MM.1S (cell line): ENCODE results near the gene AGPAT1.

ENCODE experiments used
- EZH2 ChIP-seq: fragments of 300-600 bp; sonication (generic); optimal IDR thresholded peaks from 2 replicates; pipeline ENCODE3; 2017; ENCODE audit warnings: low read depth, mild to moderate bottlenecking, antibody characterized with exemption, low read length, mixed read lengths
- EZH2phosphoT487 ChIP-seq: fragments of 300-600 bp; sonication (generic); IDR thresholded peaks from 2 replicates; pipeline ENCODE4 v1.6.1; 2018; ENCODE audit warnings: antibody characterized with exemption, low read length
- TF ChIP-seq, protein P1 (sequence below): fragments of 300-600 bp; sonication (generic); IDR thresholded peaks from 2 replicates; pipeline ENCODE4 v1.5.1; 2016; ENCODE audit warnings: antibody characterized with exemption, low read length, mixed read lengths

DNA sequence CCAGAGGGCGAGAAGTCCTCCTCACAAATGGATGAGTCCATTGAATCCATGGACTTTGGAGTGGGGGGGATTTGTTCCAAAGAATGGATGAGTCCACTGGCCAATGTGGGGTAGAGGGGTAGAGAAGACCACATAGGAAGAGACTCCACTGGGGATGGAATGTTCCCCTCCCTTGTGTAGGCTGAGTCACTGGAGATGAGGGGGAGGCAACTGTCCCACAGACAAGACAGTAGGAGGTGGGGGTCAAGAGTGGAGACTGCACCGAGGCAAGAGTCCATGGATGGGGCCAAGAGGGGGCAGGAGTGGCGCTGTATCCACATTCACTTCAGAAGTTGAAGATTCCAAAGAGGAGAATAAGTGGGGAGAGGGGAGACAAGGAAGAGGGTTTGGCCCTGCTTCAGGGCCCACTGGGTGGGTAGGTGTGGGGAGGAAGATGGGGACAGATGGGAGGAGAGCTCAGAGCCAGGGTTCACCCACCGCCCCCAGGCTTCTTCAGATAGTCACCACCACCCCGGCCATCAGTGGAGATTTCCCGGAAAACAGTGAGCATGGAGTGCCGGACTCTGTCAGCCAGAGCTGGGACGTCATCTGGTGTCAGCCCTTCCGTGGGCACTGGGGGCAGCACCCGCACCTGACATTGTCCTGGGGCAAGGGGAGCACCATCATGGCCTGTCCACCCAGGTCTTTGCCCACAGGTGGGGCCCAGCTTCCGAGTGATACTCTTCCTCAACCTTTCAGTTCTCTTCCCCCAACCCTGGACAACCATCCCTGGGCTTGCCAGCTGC, 6.9 kb downstream of the AGPAT1 start:
- TF ChIP-seq, protein P1, sequence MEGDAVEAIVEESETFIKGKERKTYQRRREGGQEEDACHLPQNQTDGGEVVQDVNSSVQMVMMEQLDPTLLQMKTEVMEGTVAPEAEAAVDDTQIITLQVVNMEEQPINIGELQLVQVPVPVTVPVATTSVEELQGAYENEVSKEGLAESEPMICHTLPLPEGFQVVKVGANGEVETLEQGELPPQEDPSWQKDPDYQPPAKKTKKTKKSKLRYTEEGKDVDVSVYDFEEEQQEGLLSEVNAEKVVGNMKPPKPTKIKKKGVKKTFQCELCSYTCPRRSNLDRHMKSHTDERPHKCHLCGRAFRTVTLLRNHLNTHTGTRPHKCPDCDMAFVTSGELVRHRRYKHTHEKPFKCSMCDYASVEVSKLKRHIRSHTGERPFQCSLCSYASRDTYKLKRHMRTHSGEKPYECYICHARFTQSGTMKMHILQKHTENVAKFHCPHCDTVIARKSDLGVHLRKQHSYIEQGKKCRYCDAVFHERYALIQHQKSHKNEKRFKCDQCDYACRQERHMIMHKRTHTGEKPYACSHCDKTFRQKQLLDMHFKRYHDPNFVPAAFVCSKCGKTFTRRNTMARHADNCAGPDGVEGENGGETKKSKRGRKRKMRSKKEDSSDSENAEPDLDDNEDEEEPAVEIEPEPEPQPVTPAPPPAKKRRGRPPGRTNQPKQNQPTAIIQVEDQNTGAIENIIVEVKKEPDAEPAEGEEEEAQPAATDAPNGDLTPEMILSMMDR: no peak
- TF ChIP-seq EZH2 (no peak), EZH2phosphoT487 (no peak)
